Stimulated activated CD8-positive, alpha-beta memory T cell treated with anti-CD3 and anti-CD28 coated beads, Interleukin-12 subunit alpha, Interleukin-12 subunit beta, amount 100 ng/mL, for 1 hour (primary cell): ENCODE results near the gene MPZL3.
A peak's percentile ranks its signal among the peaks of the same experiment; 100 is the strongest.

ENCODE experiments used
- DNase-seq: peaks from one replicate; pipeline ENCODE4 v3.0.0-alpha.2; 2020; ENCODE audit warnings: low read depth

The MPZL3 gene

DNA sequence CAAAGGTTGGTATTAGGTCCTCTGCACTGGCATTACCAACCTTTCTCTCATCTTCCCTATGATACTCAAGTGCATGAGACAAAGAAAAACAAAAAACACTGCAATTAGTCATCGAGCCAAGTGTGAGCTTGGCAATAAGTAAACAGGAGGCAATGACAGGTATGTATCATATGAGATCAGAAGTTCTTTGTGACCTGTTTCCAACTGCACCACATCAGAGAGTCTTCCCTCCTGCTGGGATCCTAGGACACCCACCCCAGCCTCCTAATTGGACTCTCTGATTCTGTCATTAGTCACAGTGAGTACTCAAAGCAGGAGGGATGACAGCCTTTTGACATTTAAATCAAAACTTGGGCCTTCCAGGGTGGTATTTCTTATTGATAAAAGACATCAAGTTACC, 19.5 kb downstream of the MPZL3 start:
- no peak for DNase-seq

DNA sequence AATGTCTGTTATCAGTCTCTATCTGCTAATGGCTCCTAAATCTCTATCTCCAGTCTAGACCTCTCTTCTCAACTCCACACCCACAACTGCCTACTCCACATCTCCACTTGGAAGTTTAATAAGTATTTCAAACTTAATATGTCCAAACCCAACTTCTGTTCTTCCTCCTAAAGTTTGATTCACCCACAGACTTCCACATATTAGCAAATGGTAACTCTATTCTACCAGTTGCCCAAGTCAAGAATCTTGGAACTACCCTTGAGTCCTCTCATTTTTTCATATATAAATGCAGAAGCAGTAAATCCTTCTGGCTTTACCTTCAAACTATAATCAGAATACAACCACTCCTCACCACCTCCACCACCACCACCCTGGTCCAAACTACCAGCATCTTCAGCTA, 20.7 kb downstream of the MPZL3 start:
- DNase-seq = no peak

DNA sequence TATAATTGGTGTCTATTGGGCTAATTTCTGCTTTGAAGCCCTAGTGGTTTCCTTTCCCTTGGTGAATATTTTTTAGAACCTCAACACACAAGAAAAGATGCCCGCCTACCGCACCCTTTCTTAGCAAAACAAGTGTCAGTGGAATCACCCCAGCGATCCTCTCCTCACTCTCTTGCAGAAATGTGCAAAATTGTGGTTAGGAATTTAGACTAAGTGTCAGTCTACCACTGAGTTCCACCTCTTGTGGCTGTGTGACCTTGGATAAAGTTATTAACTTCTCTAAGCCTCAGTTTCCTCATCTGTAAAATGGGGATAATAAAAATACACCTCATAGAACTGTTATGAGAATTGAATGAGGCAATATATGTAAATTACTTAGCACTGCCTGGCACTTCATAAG, 22.1 kb downstream of the MPZL3 start:
- no peak for DNase-seq

DNA sequence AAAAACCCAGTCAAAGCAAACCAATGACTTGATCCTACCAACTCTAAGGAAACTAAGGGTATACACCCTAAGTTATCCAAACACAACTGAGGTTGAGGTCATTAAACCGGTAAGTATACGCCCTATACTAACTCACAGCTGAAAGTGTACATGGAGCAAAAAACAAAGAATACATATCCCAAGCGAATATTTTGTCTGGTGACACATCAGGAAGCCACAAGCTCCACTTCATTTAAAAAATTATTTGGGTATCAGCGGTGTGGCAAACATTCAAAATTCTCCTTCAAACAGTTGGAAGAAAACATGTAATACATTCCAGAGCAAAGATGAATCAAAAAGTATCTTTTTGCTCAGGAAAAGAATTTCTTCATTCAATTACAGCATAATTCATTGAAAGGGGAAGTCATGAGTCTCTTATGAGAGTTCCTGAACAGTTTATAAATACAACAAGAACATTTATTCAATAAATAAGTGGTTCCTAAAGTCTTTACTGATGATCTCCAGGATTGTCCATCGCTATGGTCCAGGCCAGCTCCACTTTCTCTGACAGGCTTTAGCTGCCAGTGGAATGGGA, 22.8 kb downstream of the MPZL3 start:
- no peak for DNase-seq

DNA sequence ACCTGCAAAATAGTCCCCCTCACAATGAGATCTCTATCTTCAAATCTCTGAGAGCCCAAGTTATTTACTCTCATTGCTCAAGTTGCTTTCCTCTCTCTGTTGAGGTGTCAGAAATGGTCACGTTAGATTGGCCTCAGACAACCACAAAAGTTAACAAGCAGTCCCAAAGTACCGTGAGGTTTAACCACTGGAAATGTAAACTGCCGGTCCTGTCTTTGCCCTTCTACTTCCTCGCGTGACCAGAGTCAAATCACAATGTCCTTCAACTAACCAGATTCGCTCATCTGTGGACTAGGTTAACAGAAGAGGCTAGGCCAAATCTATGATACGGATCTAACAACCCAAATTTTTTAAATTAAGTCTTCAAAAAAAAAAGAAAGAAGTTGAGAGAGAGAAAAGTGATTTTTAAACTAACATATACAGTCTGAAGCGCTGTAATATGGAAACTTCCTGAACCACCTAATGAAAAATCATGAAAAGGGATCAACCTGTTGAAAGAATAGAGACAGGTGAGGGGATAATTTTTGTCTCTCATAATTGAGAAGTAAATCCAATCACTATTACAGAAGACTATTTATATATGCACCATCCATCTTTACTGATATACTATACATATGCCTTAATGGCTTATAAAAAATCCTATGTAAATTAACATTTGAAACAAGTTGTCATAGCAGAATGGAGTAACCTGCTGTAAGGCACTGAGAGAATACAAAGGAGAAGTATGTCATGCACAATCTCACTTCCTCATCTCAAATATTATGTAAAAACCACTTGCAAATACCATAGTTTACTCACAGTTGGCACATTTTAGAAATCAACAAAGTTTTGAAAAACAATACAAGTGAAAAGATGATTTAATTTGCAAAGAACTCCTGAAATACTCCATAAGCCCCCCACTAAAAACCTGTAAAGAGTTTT, 24.0 kb downstream of the MPZL3 start:
- no peak for DNase-seq

DNA sequence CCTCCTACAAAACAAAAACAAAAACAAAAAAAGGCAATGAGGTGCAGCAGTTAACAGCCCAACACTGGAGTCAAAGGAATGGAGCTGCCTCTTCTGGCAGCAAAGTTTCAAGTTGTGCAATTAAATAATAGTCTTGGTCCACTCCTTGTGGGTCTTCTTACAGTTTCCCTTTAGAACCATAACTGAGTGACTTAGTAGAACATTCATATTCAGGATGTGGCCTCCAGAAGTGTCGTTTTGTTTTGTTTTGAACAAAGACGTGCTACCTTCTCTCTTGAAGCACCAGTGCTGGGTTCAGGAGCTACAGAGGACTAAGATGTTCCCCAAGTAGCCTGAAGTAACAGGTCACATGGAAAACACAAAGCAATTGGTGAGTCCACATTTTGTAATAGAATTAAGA, 25.4 kb downstream of the MPZL3 start:
- DNase-seq = no peak

DNA sequence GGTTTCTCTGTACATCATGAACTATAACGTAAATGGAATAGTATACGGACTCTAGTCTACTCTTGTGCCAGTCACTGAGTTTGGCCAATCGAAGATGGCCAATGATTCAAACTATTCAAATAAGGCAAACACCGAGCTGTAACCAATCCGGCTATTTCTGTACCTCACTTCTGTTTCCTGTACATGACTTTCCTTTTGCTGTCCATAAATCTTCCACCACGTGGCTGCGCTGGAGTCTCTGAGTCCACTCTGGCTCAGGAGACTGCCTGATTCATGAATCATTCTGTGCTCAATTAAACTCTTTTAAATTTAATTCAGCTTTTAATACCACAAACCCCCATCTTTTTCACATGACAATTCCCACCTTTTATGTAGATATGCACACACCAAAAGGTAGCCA, 25.9 kb downstream of the MPZL3 start:
- no peak for DNase-seq

DNA sequence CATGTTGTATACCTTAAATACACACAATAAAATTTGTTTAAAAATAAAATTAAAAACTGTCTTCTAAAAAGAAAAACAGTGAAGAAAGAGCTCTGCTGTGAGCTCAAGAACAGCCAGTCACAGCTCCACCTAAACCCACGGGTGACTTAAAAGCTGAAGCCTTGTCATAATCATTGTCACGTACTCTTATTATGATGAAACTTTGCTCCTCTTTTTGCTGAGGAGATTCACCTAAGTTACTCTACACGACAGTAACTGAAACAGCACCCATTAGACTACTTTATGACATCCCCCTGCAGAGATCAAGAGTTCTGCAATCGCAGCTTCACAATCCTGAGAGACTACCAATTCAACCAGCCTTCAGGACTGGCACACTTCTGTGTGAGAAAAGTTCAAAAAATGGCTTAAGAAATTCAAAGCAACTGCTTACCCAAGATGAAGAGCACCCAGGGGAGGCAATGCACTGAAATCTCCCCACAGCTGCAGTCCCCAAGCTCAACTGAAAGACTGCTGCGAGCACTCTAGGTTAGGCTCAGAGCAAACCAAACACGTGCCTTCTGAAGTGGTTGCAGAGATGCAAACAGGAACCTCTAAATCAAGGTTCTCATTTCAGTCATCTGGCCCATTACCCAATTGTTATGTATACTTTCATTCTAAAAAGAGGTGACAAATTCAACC, 27.5 kb downstream of the MPZL3 start, which contains the start of gene JAML:
JAML (minus strand) TSS at position 501 of the 678 bp plus-strand sequence. CDS start 10,145 bp downstream, outside the sequence.
- DNase-seq = peak; percentile 40

DNA sequence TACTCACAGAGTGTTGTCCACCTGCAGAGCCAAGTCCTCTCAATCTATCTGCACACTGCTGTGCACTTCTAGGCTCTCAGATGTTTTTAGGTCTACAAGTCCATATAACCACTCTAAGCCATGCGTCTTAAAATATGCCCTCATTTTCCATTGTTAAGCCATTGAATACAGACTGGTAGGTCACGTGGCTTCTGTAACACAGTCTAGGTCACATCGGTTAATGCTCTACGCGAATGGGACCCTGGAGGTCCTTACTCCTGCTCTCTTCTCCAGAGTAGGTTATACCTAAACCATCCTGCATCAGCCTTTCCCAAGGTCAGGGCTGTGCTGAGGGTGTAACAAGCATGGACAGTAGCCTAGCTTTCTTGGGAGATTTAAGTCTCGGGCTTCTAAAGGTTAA, 28.2 kb downstream of the MPZL3 start:
- no peak for DNase-seq

DNA sequence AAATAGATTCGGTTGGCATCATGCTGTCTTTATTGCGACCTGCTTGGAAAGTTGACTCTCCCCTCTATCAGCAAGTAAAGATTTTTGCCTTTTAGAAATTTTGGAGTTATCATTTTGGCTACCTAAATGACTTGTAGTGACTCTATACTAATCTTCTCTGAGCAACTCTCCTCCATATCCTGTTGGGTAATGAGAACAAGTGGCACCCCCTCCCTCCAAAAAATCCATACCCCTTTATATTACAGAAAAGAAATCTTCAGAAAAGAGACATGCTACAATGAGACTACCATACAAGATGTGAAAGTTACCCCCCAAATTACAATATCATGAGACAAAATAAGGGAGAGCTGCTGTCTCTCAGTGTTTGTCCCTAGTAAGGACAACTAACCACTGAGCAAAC, 28.6 kb downstream of the MPZL3 start:
- DNase-seq = no peak

DNA sequence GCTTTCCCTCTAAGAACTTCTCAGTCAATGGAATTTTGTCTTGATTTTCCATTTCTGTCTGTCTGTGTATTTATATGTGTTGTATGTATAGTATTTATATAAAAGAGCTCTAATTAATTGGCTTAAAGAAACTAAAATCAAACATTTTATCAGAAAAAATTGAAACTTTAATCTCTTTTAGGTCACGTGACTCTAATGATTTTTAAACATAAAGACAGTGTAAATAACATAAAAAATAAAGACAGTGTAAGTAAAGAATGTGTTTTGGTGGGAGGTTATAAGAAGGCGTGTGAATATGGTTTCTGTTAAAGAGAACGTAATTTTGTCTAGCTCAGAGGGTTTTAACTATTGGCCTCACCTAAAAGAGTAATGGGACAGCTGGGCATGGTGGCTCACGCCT, 29.7 kb downstream of the MPZL3 start:
- DNase-seq = no peak

DNA sequence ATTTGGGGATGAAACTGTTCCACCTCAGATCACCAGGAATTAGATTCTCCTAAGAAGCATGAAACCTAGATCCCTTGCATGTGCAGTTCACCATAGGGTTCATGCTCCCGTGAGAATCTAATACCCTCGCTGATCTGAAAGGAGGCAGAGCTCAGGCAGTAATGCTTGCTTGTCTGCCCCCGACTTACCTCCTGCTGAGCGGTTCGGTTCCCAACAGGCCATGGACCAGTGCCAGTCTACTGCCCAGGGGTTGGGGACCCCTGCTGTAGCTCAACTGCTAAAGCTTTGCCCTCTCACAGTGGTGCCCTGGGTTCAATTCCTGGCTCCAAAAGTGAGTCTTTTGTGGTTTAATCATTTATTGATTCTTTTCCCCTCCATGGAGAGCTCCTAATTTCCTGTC, 30.7 kb downstream of the MPZL3 start:
- no peak for DNase-seq

DNA sequence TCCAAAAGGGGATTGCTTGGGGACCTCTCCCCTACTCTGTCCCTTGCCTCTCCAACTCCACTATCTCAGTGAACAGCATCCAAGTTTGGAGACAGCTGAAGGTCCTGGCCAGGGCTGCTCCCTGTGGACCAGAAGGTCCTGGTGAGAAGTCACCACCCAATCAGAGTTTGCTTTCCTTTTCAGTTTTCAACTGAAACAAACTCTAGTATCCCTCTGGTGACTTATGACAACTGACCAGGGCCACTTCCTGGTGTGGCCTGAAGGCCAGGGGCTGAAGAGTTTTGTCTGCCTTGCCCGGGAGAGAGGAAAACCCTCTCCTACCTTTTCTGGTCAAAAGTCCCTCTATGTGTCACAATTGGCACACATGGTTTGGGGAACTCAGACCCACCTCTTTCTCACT, 32.4 kb downstream of the MPZL3 start:
- DNase-seq = no peak

DNA sequence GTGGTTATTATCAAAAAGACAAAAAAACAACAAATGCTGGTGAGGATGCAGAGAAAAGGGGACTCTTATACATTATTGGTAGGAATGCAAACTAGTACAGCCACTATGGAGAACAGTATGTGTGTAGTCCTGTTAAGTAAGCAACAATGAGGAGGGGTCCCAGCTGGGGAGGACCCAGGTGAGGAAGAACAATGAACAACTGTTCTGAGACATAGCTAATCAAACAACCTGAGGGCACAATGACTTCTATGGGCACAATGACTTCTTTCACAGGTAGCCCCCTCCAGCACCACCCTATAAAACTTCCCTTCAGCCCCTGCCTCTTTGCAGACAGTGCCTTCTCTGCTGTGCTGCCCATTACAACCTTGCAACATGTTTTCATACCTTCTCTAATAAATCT, 32.9 kb downstream of the MPZL3 start:
- no peak for DNase-seq

DNA sequence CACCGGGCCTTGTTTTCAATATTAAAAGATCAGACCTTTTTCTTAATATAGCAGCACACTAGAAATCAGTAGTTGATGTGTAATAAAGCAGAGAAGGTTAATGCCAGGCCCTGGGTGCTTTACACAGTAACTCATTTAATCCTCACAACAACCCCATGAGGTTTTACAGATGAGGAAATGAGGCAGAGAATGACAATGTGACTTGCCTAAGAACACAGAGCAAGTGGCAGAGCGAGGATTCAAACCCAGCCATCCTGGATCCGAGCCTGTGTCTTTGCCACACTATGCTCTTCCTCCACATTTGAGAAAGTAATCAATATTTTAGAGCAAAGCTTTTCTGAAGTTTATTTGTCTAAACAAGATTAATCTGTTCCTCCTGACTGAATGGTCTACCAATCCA, 34.6 kb downstream of the MPZL3 start:
- DNase-seq = no peak

DNA sequence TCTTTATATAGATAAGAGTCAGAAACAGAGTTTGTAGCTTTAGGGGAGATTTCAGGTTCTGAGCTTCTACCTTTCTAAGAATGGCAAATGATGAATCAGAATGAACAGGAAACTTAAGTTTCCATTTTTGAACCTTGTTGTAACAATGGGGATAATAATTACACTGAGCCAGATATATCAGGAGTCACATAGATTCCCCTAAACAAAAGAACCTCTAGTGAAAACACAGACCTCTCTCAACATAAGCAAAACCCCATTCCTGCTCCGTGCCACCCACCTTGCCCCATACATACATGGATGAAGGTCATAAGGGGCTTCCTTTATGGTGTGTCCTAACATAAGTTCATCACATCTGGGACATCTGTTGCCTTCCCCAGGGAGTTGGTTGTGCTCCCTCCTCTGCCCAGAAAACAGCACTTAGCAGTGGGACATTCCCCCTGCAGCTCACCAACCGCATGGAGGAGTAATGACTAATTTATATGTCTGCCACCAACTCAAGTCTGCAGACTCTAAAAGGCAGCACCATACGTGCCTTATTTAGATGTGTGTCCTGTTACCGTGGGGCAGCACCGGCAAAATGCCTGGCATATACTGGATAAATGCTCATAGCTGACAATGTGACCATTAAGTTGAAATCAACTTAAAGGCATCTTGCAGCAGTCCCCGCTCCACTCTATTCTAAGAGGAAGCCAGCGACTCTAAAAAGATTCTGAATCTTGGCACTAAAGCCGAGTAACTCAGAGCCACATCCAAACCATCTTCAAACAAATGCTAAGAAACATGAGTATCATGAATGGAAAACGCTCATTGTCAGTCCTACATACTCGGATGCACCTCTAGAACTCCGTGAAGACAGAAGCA, 35.3 kb downstream of the MPZL3 start:
- no peak for DNase-seq

DNA sequence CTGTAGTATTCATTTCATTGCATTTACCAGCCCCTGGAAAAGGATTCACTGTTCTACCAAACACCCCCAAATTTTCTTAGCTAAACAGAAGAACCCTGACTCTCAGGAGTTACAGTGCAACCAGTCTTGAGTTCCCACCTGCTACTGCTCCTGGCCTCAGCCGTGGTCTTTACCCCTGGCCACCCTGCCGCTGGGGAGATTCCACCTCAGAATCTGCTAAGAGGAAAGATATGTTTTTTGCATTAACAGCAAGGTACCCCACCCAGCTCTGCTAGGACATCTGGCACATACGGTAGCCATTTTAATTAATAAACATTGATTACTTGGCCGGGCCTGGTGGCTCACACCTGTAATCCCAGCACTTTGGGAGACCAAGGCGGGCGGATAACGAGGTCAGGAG, 36.4 kb downstream of the MPZL3 start:
- no peak for DNase-seq

DNA sequence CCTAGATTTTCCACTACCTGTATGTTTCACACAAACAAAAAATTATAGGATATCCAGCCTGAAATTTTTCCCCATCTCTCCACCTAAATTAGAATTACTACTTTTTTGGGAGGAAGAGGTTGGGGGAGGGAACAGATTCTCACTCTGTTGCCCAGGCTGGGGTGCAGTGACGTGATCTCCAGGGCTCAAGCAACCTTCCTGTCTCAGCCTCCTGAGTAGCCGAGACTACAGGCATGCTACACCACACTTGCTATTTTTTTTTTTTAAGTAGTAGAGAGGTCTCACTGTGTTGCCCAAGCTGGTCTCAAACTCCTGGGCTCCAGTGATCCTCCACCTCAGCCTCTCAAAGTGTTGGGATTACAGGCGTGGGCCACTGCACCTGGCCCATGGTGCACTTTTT, 36.9 kb downstream of the MPZL3 start:
- no peak for DNase-seq

DNA sequence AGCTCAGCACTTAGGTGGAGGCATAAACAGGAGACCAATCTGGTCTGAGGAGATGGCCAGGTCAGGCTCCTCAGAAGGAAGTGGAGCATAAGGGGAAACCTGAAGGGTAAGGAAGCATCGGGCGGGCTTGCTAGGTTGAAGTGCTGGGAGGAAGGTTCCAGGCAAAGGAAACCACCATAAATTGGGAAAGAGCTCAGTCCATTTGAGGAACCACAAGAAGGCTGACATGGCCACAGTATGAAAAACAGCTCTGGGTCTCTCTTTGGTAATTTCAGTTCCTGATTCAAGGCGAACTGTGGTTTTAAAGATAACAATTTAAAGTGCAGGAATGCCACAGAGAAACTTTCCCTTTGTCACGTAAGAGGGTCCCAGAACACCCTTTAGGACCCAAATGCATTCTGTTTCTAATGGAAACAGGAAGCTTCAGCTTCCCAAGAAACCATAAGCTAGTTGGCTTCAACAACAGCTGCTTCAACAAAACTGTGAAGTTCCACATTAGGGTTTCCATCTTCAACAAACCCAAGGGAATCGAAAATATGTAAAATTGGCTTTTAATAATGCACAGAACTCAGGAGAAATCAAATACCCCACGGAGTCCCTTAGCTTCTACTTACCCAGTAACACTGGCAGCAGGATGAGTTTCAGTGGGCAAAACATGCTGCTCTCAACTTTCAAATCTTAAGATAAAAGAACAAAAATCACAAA, 37.8 kb downstream of the MPZL3 start:
- no peak for DNase-seq

DNA sequence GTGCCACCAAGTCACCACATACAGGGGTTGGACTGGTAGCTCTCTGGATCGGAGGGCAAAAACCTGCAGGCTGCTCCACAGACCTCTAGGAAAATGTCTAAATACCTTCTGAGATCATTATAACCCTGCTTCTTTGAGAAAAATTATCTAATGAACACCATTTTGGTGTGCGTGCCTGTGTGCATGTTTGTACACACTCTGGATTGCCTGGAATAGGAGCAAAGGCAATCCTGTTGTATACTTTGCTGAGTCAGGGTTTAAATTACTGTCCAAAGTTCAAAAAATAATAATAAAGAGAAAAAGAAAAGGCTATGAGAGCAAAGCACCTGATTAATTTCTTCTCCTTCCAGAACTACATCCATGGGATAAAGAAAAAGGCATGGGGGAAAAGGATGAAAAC, 38.4 kb downstream of the MPZL3 start:
- DNase-seq = no peak

DNA sequence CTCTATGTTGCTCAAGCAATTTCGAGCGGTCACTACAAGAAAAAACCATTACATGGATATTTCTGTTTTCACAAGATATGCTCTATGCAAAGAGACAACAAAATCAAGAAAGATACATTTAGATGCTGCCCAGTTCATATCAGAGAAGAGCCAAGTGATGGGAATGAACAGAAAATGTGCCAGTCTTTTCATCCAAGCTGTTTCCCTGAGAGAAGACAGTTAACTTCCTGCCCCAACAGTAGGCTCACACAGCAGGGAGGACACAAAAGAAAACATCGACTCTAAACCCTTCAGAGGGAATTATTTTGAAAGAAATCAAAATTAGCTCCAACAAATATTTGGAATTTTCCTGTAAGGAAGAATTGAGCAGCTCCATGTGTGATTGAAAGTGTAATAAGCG, 39.0 kb downstream of the MPZL3 start:
- no peak for DNase-seq

DNA sequence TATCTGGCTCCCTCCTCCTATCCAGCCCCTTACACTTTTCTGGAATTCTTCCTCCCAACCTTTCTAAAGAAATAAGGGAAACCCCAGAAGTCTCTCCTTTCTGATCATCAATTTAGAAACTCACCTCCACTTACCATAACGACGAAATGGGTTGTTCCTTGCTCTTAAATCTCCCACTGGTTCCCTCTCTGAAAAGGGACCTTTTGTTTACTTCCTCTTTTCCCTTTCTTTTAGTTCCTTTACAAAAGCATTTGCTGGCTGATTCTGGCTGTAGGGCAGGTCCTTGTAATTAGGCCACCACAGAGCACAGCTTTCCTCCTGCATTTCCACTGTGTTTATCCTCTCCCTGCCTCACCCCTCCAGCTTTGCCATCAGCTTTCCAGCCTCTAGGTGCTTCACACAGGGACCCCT, 39.4 kb downstream of the MPZL3 start:
- no peak for DNase-seq
